Neural cell (in vitro differentiated cells): ENCODE results near the gene GZMM. TPM values are rescaled to one million over a fixed set of nuclear protein-coding genes. Genes with fewer than 3 reads are reported as not detected.

ENCODE experiments used
- H2AFZ ChIP-seq: fragments of 200-600, 300-800 bp; sonication (generic), shearing (Covaris generic); 2 replicates; pipeline ENCODE4 v1.6.0; 2014; ENCODE audit warnings: low read depth, mild to moderate bottlenecking, antibody characterized with exemption, low read length, moderate library complexity
- H3F3A ChIP-seq: fragments of 200-600 bp; shearing (Covaris generic); 2 replicates; pipeline ENCODE4 v1.6.1; 2016; ENCODE audit warnings: mild to moderate bottlenecking, moderate library complexity, mixed read lengths, antibody characterized with exemption, low read length; ENCODE audit not compliant: insufficient read depth, poor library complexity, severe bottlenecking
- H3K27ac ChIP-seq: fragments of 200-600, 300-800 bp; sonication (generic), shearing (Covaris generic); 2 replicates; pipeline ENCODE4 v1.5.1; 2014; ENCODE audit warnings: mild to moderate bottlenecking, low read length, moderate library complexity
- H3K27me3 ChIP-seq: fragments of 300-800, 200-600 bp; sonication (generic), shearing (Covaris generic); 2 replicates; pipeline ENCODE4 v1.6.0; 2014; ENCODE audit warnings: mild to moderate bottlenecking, low read depth, low read length, moderate library complexity; ENCODE audit not compliant: insufficient read depth
- H3K36me3 ChIP-seq: fragments of 300-800, 200-600 bp; sonication (generic), shearing (Covaris generic); 2 replicates; pipeline ENCODE4 v1.5.1; 2014; ENCODE audit warnings: mild to moderate bottlenecking, antibody characterized with exemption, low read length, moderate library complexity; ENCODE audit not compliant: insufficient read depth
- H3K4me2 ChIP-seq: fragments of 300-800, 200-600 bp; sonication (generic), shearing (Covaris generic); 2 replicates; pipeline ENCODE4 v1.6.0; 2014; ENCODE audit warnings: mild to moderate bottlenecking, low read length
- H3K4me3 ChIP-seq: fragments of 300-800, 200-600 bp; sonication (generic), shearing (Covaris generic); 2 replicates; pipeline ENCODE4 v1.5.1; 2014; ENCODE audit warnings: mild to moderate bottlenecking, low read length, moderate library complexity
- H3K79me2 ChIP-seq: fragments of 200-600 bp; shearing (Covaris generic); replicated peaks from 2 replicates; pipeline ENCODE4 v1.6.0; 2014; ENCODE audit warnings: mild to moderate bottlenecking, low read length, moderate library complexity; ENCODE audit not compliant: insufficient read depth
- H3K9ac ChIP-seq: fragments of 300-800, 200-600 bp; sonication (generic), shearing (Covaris generic); 2 replicates; pipeline ENCODE4 v1.6.1; 2016; ENCODE audit warnings: mild to moderate bottlenecking, low read length, mixed read lengths
- H3K9me2 ChIP-seq: fragments of 200-600 bp; shearing (Covaris generic); 2 replicates; pipeline ENCODE4 v1.6.1; 2016; ENCODE audit warnings: mild to moderate bottlenecking, low read length, mixed read lengths; ENCODE audit not compliant: insufficient read depth
- H3K9me3 ChIP-seq: fragments of 200-600, 300-800 bp; sonication (generic), shearing (Covaris generic); 2 replicates; pipeline ENCODE4 v1.6.1; 2016; ENCODE audit warnings: mild to moderate bottlenecking, mixed run types, low read length, moderate library complexity, mixed read lengths
- H4K20me1 ChIP-seq: fragments of 200-600 bp; shearing (Covaris generic); 2 replicates; pipeline ENCODE4 v1.6.1; 2016; ENCODE audit warnings: mild to moderate bottlenecking, mixed run types; ENCODE audit not compliant: insufficient read depth
- CTCF ChIP-seq: fragments of 450-650 bp; IDR thresholded peaks from 2 replicates; pipeline ENCODE4 v1.5.1; 2014; ENCODE audit warnings: antibody characterized with exemption, mild to moderate bottlenecking, moderate library complexity; ENCODE audit not compliant: poor library complexity, severe bottlenecking
- EP300 ChIP-seq: fragments of 450-650 bp; conservative IDR thresholded peaks from 2 replicates; pipeline ENCODE4 v1.6.1; 2014; ENCODE audit warnings: antibody characterized with exemption, mild to moderate bottlenecking, moderate library complexity; ENCODE audit not compliant: poor library complexity, severe bottlenecking
- EZH2 ChIP-seq: fragments of 200-600, 300-800 bp; shearing (Covaris generic), sonication (generic); IDR thresholded peaks from 2 replicates; pipeline ENCODE4 v1.6.1; 2014; ENCODE audit warnings: antibody characterized with exemption, low read length, borderline replicate concordance, mild to moderate bottlenecking; ENCODE audit not compliant: insufficient read depth, poor library complexity, severe bottlenecking
- MXI1 ChIP-seq: fragments of 450-650 bp; conservative IDR thresholded peaks from 2 replicates; pipeline ENCODE4 v1.6.1; 2014; ENCODE audit warnings: antibody characterized with exemption, mild to moderate bottlenecking; ENCODE audit not compliant: poor library complexity, severe bottlenecking
- POLR2AphosphoS5 ChIP-seq: IDR thresholded peaks from 2 replicates; pipeline ENCODE4 v1.6.1; 2012
- RAD21 ChIP-seq: fragments of 450-650 bp; conservative IDR thresholded peaks from 2 replicates; pipeline ENCODE4 v1.6.1; 2014; ENCODE audit warnings: antibody characterized with exemption, mild to moderate bottlenecking, moderate library complexity
- REST ChIP-seq: IDR thresholded peaks from 2 replicates; pipeline ENCODE4 v1.6.1; 2012; ENCODE audit warnings: borderline replicate concordance
- SMC3 ChIP-seq: fragments of 450-650 bp; conservative IDR thresholded peaks from 2 replicates; pipeline ENCODE4 v1.6.1; 2014; ENCODE audit warnings: antibody characterized with exemption, mild to moderate bottlenecking, moderate library complexity; ENCODE audit not compliant: poor library complexity
- TAF1 ChIP-seq: IDR thresholded peaks from 2 replicates; pipeline ENCODE4 v1.6.1; 2012; ENCODE audit warnings: low read depth
- polyA plus RNA-seq: library from polyadenylated mRNA; depleted of rRNA; stranded (reverse); fragments of >200 nt; gene quantifications from 2 replicates; pipeline ENCODE4 v1.2.3, GENCODE V29; 2014

The GZMM gene
- polyA plus RNA-seq, 1 donor from 2014 or later: 0.38 TPM

DNA sequence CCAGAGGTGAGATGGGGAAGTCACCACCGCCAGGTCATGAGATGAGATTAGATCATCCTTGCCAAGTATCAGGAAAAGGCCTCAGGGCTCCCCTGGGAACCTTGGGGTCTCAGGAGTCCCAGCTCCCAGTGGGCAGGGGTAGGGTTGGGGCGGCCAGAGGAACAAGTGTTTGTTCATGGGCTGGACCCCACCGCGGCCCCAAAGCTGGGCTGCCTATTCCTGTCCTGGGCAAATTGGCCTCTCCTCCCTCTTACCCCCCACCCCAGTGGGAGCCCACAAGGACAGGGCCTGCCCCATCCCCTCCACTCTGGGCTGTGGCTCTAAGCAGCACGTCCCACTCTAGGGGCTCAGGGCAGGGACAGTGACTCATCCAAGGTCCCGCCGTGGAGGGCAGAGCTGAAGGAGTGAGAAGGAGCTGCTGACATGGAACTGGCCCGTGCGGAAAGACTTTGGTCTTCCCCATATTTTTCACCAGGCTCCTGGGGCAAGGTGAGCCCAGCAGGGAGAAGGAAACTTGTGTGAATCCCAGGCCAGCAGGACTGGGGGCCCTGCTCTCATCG, 41.8 kb downstream of the GZMM start:
- Histone ChIP-seq H3K27me3 (peaks cover 10% of the 10 kb centered on the region), H3K4me3 (no peak overlapping the region), H3K4me2 (no peak overlapping the region), H3K9ac (no peak overlapping the region), H4K20me1 (no peaks in the 10 kb centered on the region), H3K27ac (no peak overlapping the region), H3F3A (no peaks in the 10 kb centered on the region), H3K79me2 (no peaks in the 10 kb centered on the region), H2AFZ (no peak overlapping the region), H3K9me2 (no peaks in the 10 kb centered on the region), H3K36me3 (peaks cover 6% of the 10 kb centered on the region), H3K9me3 (no peaks in the 10 kb centered on the region)
- TF ChIP-seq EP300 (no peak), CTCF (no peak), RAD21 (no peak), TAF1 (no peak), EZH2 (no peak), MXI1 (no peak), SMC3 (no peak), POLR2AphosphoS5 (no peak), REST (no peak)

DNA sequence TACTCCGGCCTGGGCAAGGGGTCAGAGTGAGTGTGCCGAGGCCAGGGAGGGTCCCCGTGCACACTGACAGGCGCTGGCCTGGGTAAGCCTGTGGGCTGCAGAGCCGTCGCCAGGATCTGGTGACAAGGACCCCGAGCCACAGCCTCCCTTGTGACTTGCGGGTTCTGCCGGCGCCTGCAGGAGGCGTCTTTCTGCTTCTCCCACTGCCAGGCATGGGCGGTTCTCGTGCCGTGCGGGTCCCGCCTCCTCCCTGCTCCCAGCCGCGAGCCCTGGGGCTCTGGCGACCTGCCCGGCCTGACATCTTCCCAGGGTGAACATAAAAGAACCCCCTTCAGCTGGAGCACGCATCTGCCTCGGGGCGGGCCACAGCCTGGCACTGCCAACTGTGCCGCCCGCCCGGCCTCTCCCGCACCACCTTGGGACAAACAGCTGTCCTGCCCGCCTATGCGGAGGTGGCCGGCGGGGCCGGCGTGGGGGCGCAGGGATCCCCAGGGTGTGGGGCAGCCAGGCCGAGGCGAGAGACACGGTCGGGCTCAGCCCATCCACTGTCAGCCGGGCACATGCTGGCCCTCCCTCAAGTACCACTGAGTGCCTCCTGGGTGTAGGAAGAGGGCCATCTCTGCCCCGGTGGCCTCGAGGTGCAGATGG, 44.4 kb downstream of the GZMM start:
- Histone ChIP-seq H2AFZ (no peak overlapping the region), H3K27ac (no peak overlapping the region), H3K79me2 (no peaks in the 10 kb centered on the region), H3K9me3 (no peaks in the 10 kb centered on the region), H3K4me3 (no peak overlapping the region), H3K9me2 (no peaks in the 10 kb centered on the region), H3K4me2 (no peak overlapping the region), H4K20me1 (peaks cover 5% of the 10 kb centered on the region), H3F3A (no peaks in the 10 kb centered on the region), H3K27me3 (peaks cover 26% of the 10 kb centered on the region), H3K36me3 (no peaks in the 10 kb centered on the region), H3K9ac (no peak overlapping the region)
- TF ChIP-seq CTCF (peak; percentile 62), RAD21 (no peak)
